Endothelial cell of umbilical vein (primary cell): ENCODE results near the gene LGR4.

ENCODE experiments used
- CTCF ChIP-seq, 2 donors: IDR thresholded peaks; 1 replicate in 1 of 2; 2 replicates in 1 of 2; pipeline ENCODE4 v1.5.1; 2011; ENCODE audit warnings: low read length in 2 of 2, mild to moderate bottlenecking in 2 of 2, moderate library complexity in 2 of 2, control low read depth in 1 of 2, inconsistent platforms in 1 of 2, low read depth in 1 of 2; ENCODE audit not compliant: insufficient read depth in 1 of 2; ENCODE audit errors: extremely low read depth in 1 of 2
- EZH2 ChIP-seq: IDR thresholded peaks from 2 replicates; pipeline ENCODE4 v1.6.1; 2012; ENCODE audit warnings: borderline replicate concordance, low read depth, mild to moderate bottlenecking, moderate library complexity, low read length, inconsistent platforms; ENCODE audit not compliant: severe bottlenecking
- FOS ChIP-seq: IDR thresholded peaks from 2 replicates; pipeline ENCODE4 v1.6.1; 2011; ENCODE audit warnings: mild to moderate bottlenecking, low read length, moderate library complexity, borderline replicate concordance; ENCODE audit not compliant: insufficient read depth
- JUN ChIP-seq: IDR thresholded peaks from 2 replicates; pipeline ENCODE4 v1.6.1; 2011; ENCODE audit warnings: borderline replicate concordance, low read depth; ENCODE audit not compliant: insufficient read length, insufficient read depth
- MAX ChIP-seq: IDR thresholded peaks from 2 replicates; pipeline ENCODE4 v1.6.1; 2011; ENCODE audit not compliant: insufficient read depth, insufficient read length
- POLR2A ChIP-seq: IDR thresholded peaks from 2 replicates; pipeline ENCODE4 v1.6.1; 2012; ENCODE audit warnings: low read depth, mild to moderate bottlenecking, control low read depth, low read length
- POLR2AphosphoS5 ChIP-seq: IDR thresholded peaks from 2 replicates; pipeline ENCODE4 v1.6.1; 2012; ENCODE audit warnings: low read depth, mild to moderate bottlenecking, control low read depth, low read length, moderate library complexity; ENCODE audit not compliant: insufficient read depth

- TF ChIP-seq CTCF (IDR thresholded peaks at IDR 0.05; ENCODE audit: extremely low read depth in 1 of 2, insufficient read depth in 1 of 2, low read depth in 1 of 2, low read length in 2 of 2) (no peak), FOS (no peak), EZH2 (no peak), POLR2A (no peak), POLR2AphosphoS5 (no peak), JUN (no peak), MAX (no peak)
Observed at GRCh38 chr11:27487706-27488105, 15.1 kb upstream of the LGR4 start.
